Activated T-helper 9 cell treated with anti-CD3 and anti-CD28 coated beads, Interleukin-2, amount 50 U/mL, for 16 hours (primary cell): ENCODE measurements around the gene HAUS2.

ENCODE experiments used
- DNase-seq: peaks from one replicate; pipeline ENCODE4 v3.0.0-alpha.2; 2020; ENCODE audit warnings: low read depth

The HAUS2 gene

DNA sequence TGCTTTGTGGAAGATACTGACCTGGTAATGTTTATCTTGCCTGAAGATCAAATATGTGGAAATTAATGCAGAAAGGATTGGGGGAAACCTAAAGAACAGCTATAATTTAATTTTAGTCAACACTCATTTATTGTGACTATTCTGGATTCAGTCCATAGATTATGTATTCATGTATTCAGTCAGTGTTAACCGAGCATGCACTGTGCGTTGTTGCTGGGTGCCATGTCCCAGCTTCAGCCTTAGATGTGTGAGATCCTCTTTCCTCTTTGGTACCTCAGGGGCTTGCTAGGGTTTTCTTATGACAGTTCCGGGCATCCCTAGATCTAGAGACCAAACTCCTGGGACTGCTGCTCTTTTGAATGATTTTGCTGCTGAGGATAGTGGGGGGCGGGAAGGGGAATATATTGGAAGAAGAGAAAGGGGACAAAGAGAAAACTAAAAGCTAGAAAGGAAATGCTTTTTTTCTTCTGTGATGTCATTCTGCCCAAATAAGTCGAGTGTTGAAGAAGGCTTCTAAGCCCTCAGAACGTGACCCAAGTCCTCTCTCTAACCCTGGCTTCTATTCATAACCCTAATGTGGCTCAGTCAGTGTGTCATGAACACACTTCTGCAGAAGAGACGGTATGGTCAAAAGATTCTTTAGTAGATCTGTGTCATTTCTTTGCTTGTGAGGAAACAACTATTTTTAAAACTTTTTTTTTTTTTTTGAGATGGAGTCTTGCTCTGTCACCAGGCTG lies 60.3 kb downstream of the HAUS2 start:
- no peak for DNase-seq

DNA sequence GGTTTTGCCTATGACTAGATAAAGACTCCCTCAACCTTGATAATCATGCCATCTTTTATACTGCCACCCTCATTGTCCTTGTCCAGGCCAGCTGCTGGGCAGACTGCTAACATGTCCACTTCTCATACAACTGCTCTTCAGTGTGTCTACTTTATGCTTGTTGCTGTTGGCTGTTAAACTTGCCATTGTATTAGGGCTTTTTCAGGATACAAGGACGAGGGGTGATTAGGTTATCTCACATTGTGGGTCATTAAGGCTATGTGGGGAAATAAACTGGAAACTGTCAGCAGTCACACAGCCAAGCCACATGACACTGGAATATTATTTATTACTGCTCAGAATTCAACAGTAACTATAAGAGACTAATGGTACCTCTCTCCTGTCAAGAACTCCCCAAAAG lies 62.9 kb downstream of the HAUS2 start:
- no peak for DNase-seq

DNA sequence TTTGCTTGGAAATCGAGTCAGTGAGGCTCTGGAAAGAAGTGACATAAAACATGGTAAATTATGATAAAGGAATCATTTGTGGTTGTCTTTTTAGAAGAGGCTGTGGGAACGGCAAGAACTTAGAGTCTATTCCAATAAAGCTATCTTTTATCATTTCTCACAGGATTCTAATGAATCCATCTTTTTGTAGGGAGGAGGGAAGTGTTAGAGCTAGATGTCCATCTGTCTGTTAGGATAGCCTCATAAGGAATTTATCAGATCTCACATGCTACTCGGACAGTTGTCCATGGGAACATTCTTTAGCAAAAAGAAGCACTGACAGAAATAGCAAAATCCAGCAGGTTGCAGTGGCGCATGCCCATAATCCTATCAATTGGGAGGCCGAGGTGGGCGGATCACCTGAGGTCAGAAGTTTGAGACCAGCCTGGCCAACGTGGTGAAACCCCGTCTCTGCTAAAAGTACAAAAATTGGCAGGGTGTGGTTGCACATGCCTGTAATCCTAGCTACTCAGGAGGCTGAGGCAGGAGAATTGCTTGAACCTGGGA lies 63.8 kb downstream of the HAUS2 start:
- no peak for DNase-seq

DNA sequence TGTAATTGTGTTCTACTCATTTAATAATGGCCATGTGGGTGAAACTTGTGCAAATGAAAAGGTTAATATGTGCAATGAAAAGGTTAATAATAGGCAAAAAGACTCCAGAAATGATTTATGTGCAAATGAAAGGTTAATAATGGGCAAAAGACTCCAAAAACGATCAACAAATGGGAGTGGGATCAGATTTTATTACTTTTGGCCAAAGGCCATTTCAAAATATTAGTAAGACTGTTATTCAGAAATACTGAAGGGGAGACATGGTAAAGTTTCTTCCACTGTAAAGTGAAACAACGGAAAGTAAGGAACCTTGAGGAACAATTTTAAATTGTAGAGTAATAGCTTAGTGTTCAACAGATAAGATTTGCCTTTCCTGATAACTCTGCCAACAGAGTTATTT lies 67.5 kb downstream of the HAUS2 start:
- DNase-seq, result no peak
